ENCODE data around the gene SRSF5.

Gene SRSF5

GRCh38 chr14:69741055-69741454, 25.9 kb upstream of the SRSF5 start:
- H3K4me3 ChIP-seq (replicated peaks in 1 of 2; ENCODE audit: low read depth in 2 of 2, low read length in 2 of 2), result no peak overlapping the region
- no peak for DNase-seq (ENCODE audit: low read depth in 2 of 2)
- no peak for TF ChIP-seq CTCF (IDR thresholded peaks at IDR 0.05; ENCODE audit: low read depth, low read length)

- no peak for DNase-seq (ENCODE audit: low read depth in 2 of 2)
- no peak for TF ChIP-seq CTCF (IDR thresholded peaks at IDR 0.05; ENCODE audit: low read depth, low read length)
- no peak overlapping the region for H3K4me3 ChIP-seq (replicated peaks in 1 of 2; ENCODE audit: low read depth in 2 of 2, low read length in 2 of 2)
These were observed 17.0 kb upstream of the SRSF5 start for GRCh38 chr14:69749956-69750355.

DNA sequence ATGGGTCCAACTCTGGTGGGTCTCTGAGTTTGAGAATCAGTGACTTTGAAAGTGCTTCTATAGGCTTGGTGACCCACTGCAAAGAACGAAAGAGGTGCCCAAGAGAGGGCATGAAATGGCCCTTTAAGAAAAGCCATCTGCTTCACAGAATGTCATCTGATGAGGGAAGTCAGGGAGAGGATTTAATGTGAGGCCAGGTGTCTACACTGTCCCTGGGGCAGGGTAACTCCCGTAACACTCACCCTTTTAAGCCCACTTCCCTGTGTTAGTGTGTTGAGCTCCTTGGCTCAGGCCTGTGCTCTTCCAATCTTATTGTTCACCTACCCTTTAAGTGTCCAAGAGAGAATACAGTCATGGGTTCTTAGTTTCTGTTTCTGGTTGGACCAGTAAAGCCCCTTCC, 16.4 kb upstream of the SRSF5 start:
- TF ChIP-seq CTCF (IDR thresholded peaks at IDR 0.05; ENCODE audit: low read depth, low read length), result no peak
- H3K4me3 ChIP-seq (replicated peaks in 1 of 2; ENCODE audit: low read depth in 2 of 2, low read length in 2 of 2), result no peak overlapping the region
- DNase-seq (ENCODE audit: low read depth in 2 of 2), result no peak

DNA sequence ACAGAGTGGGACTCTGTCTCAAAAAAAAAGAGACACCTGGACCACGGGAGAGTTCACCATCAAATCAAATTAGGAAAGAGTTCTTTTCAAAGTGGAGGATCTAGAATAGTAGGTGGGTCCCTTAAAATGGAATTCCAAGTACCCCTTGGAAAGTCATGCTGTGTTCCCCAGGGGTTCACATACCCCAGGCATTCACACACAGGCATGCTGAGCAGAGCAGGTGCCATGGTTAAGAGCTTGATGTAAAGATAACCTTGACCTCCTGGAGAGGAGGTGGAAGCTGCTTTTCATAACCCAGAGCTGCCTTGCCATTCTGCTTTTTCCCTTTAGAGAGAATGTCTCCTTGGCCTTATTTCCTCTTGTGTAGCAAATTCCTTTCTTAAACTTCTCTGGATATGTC, 14.2 kb upstream of the SRSF5 start:
- H3K4me3 ChIP-seq (replicated peaks in 1 of 2; ENCODE audit: low read depth in 2 of 2, low read length in 2 of 2), result no peak overlapping the region
- TF ChIP-seq CTCF (IDR thresholded peaks at IDR 0.05; ENCODE audit: low read depth, low read length), result no peak
- no peak for DNase-seq (ENCODE audit: low read depth in 2 of 2)

- TF ChIP-seq CTCF (IDR thresholded peaks at IDR 0.05; ENCODE audit: low read depth, low read length), result no peak
- no peak overlapping the region for H3K4me3 ChIP-seq (replicated peaks in 1 of 2; ENCODE audit: low read depth in 2 of 2, low read length in 2 of 2)
- no peak for DNase-seq (ENCODE audit: low read depth in 2 of 2)
These were observed 13.1 kb upstream of the SRSF5 start for GRCh38 chr14:69753860-69754259.

GRCh38 chr14:69754487-69754886, 12.5 kb upstream of the SRSF5 start:
- no peak for DNase-seq (ENCODE audit: low read depth in 2 of 2)
- no peak for TF ChIP-seq CTCF (IDR thresholded peaks at IDR 0.05; ENCODE audit: low read depth, low read length)
- no peak overlapping the region for H3K4me3 ChIP-seq (replicated peaks in 1 of 2; ENCODE audit: low read depth in 2 of 2, low read length in 2 of 2)

DNA sequence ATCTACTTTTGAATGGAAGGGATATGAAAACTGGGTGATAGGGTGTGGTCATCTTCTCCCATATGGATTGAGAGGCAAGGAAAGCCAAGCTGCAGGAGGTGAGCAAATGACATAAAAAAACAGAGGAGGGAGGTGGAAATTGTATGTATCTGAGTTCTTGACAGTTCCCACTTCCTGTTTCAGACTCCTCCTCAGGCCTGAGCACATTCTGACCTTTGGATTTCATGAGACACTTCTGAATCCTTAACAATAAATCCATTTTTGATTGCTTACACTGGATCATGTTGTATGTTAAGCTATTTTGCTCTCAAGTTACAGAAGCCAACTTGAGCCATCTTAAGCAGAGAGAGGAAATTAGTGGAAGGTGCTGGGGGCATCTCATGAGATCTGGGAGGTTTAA, 11.6 kb upstream of the SRSF5 start:
- DNase-seq (ENCODE audit: low read depth in 2 of 2), result no peak
- TF ChIP-seq CTCF (IDR thresholded peaks at IDR 0.05; ENCODE audit: low read depth, low read length), result no peak
- H3K4me3 ChIP-seq (replicated peaks in 1 of 2; ENCODE audit: low read depth in 2 of 2, low read length in 2 of 2), result no peak overlapping the region

Measured in cardiac fibroblast (primary cell).